Measurements from ENCODE around the gene RGS17.

RGS17 gene

DNA sequence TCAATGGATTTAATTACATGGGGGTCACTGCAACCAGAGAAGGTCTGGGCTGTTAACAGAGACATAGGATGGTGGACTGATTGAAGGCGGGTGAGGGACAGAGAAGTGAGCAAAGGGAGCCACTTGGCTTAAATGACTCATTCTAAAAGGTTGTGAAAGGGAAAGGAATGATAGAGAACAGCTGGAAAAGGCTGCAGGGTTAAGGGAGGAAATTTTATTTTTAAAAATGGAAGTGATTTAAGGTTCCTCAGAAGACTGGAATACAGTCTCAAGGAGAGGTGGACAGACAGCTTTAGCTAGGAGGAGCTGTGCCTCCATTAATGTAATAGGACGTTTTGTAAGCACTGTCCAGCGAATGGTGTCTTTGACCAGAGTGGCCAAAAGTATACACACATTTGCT, 46.7 kb downstream of the RGS17 start:
- no peak for DNase-seq (ENCODE audit: low spot score)

GRCh38 chr6:153083869-153084268, 47.2 kb downstream of the RGS17 start:
- no peak for DNase-seq (ENCODE audit: low spot score)

GRCh38 chr6:153081914-153082313, 49.2 kb downstream of the RGS17 start:
- no peak for DNase-seq (ENCODE audit: low spot score)

DNA sequence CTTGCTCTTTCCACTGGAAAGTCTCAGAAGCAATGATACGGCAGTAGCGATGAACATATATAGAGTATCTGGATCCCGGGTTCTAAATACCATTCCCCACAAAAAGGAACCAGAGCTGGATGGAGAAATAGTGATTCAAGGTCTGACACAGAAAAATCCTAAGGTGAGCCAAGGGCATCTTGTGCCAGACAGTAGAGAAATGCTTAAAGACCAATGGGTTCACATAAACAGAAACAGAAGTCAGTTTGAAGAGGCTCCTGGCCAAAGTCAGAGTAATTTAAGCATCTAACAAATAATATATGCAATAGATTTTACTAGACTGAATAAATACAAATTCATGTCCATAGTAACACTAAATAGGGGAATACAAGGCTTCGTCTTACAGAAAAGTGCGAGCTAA, 54.7 kb downstream of the RGS17 start:
- no peak for DNase-seq (ENCODE audit: low spot score)

DNA sequence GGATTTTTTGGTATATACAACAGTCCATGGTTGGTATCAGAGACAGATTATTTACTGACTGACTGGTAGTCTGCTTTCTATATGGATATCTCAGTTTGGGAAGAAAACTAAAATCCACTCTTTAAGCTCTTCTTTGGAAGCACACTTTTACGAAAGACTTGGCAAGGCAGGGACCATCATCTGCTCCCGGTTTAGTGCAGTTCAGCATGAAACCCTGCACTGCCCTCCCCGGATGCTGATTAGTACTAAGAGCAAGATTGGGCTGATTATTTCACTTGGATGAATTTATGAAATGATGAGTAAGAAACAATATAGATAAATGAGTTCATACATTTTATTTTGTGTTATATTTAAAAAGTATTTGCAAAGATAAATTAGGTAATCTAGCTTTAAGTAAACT, 56.3 kb downstream of the RGS17 start:
- DNase-seq (ENCODE audit: low spot score) = no peak

DNA sequence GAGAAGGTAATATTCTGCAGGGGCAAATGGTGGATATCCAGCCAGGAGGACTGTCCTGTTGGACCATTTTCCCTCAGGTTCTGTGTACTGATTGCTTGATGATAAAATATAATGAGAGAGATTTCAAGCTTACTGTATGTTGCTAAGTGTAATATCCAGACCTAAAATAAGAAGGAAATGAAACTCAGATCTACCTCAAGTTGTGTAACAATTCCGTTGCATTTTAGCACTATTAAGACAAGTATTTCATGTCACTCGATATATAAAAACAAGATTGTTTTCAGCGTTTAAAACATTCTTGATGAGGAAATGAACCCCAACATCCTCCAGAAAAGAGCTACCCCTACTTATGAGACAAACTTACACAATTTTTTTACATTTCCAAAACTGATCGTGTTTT, 57.2 kb downstream of the RGS17 start:
- DNase-seq (ENCODE audit: low spot score) = no peak

DNA sequence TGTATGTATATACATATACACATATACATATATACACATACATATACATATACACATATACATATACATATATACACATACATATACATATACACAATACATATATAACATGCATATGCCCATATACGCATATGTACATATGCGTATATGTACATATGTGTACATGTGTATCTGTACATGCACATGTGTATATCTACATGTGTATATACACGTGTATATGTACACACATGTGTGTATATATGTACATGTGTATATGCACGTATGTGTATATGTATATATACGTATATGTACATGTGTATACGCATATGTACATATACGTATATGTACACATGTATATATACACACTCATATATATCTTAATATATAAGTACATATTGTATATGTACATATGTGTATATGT, 60.3 kb downstream of the RGS17 start:
- DNase-seq (ENCODE audit: low spot score) = no peak

- no peak for DNase-seq (ENCODE audit: low spot score)
These were observed 61.2 kb downstream of the RGS17 start for GRCh38 chr6:153069897-153070296.

- DNase-seq (ENCODE audit: low spot score) = no peak
These were observed 65.9 kb downstream of the RGS17 start for GRCh38 chr6:153065222-153065621.

DNA sequence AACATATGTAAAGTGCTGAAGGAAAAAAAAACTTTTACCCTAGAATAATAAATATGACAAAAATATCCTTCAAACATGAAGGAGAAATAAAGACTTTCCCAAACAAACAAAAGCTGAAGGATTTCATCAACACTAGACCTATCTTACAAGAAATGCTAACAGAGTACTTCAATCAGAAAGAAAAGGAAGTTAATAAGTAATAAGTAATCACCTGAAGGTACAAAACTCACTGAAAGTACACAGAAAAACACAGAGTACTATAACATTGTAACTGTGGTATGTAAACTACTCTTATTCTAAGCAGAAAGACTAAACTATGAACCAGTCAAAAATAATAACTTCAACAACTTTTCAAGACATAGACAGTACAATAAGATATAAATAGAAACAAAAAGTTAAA, 67.1 kb downstream of the RGS17 start:
- DNase-seq (ENCODE audit: low spot score) = no peak

- no peak for DNase-seq (ENCODE audit: low spot score)
These were observed 68.6 kb downstream of the RGS17 start for GRCh38 chr6:153062516-153062915.

GRCh38 chr6:153059757-153060156, 71.3 kb downstream of the RGS17 start:
- DNase-seq (ENCODE audit: low spot score) = no peak

DNA sequence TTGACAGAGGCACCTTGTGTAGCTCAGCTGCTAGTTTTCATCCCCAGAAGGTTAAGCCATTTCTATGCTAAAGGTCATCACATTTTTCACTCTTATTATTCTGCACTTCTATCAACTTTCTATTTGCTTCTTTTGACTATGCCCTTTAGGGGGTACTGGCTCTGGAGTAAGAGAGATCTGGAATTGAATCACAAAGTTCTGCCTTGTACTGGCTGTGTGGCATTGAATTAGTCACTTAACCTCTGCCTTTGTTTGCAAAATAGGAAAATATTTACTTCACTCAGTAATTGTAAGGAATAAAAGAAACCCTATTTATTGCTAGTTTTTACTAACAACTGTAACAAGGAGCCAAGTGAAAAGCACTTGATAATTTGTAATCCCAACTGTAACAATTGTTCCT, 71.8 kb downstream of the RGS17 start:
- DNase-seq (ENCODE audit: low spot score) = no peak

- no peak for DNase-seq (ENCODE audit: low spot score)
These were observed 72.2 kb downstream of the RGS17 start for GRCh38 chr6:153058909-153059308.

DNA sequence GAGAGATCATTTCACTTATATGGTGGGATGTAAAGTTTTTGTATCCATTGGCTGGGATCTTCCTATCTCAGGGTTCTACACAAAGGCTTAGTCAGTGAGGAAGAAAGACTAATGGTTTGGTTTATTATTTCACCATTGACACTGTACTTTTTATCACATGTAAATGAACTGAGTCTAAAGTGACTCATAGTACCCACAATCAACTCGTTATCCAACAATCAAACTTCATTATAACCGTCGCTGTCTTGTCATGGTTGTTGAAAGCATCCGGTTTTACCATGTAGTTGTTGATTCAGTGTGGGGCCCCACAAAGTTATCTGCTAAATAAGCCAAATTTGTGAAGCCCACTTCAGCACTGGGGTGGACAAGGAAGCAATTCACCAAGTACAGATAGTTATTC, 72.8 kb downstream of the RGS17 start:
- no peak for DNase-seq (ENCODE audit: low spot score)

- no peak for DNase-seq (ENCODE audit: low spot score)
These were observed 74.8 kb downstream of the RGS17 start for GRCh38 chr6:153056308-153056707.

DNA sequence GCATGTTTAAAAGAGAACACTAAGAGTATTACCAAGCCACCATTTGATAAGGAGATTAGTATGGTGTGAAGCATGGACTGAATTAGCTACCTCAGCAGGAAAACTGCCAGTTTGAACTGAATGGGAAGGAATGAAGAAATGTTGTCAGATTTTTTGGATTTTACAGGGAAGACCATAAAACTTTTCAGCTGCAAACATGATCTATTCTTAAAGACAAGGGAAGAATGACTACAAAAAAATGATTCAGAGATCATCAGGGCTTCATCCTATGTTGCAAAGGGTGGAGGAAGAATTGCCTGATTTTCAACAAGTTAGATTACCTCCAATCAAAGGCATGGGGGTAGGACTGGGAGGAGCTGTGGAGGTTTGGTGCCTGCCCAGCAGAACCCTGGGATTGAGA, 79.3 kb downstream of the RGS17 start:
- DNase-seq (ENCODE audit: low spot score) = no peak

DNA sequence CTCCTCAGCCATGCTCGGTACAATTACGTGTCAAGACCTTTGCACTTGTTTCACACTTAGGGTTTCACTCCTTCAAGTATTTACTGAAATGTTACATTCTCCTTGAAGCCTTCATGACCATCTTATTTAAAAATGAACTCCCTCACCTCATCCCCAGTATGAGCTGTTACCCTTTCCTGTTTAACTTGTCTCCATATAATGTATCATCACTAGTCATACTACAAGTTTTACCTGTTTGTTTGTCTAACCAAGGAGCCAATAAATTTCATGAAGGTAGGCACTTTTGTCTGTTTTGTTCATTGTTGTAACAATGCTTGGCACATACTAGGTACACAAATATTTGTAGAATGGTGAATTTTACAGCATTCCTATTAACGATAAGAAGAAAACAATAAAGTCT, 82.5 kb downstream of the RGS17 start:
- no peak for DNase-seq (ENCODE audit: low spot score)

DNA sequence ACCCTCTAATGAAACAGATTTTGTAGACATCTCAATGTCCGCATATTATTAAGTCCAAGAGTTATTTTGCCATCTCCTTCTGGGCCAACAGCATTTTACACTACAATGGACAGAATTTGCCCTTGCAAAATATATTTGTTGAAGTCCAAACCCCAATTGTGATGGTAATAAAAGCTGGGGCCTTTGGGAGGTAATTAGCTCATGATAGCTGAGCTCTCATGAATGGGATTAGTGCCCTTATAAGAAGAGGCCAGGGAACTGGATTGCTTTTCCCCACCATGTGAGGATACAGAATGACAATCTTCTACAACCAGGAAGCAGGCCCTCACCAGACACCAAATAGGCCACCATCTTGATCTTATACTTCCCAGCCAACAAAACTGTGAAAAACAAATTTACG, 83.7 kb downstream of the RGS17 start:
- no peak for DNase-seq (ENCODE audit: low spot score)

DNA sequence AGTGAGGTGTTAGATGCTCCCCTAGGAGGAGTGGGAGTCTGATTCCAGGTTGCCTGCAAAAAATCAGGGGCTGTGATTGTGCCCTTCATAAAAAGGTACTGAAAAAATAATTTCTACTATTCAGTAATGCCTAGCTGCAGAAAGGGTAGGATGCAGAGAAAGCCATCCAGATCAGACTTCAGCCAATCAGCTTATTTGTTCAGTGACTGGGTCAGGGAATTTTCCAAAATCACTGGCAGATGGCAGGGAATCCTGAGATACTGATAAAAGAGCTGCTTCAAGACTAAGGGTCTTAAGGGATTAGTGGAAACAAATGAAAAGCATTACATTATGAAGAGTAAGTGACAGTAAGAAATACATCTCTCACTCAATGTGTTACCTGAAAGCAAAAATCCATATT, 85.8 kb downstream of the RGS17 start:
- DNase-seq (ENCODE audit: low spot score) = no peak

DNA sequence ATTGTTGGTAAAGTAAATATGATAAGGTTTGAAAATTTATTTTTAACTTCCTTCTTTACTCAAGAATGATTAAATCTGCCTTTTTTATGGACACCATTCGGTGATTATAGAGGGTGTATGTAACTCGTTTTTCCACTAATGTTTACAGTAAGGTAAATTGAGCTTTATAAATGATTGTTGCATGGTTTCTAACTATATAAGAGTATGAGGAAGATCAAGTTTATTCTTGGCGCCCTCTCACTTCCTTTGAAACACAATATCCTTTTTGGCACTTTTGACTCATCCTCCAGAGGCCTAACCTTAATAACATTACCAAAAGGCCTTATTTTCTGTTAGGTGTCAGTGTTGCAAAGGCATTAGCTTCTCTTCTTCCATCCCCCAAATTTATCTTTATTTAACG, 86.8 kb downstream of the RGS17 start:
- no peak for DNase-seq (ENCODE audit: low spot score)

DNA sequence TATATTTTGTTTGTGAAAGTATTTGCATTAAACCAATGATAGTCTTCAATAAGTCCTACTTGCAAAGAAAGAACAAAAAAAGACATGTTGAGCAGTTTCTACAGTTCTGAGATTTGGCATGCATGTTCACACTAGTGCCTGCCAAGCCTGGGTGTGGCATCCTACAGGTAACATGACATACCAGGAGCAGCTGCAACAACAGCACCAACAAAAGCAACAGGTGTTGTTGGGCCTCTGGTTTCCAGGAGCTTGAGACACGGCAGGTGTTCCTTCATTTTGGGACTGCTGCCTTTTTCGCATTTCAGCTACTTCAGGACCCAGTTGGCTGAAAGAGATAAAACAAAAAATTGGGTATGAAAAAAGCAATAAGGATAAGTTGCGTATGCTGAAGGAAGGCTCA, 87.4 kb downstream of the RGS17 start:
- DNase-seq (ENCODE audit: low spot score) = no peak

GRCh38 chr6:153038378-153039057, 92.6 kb downstream of the RGS17 start:
- no peak for DNase-seq (ENCODE audit: low spot score)

DNA sequence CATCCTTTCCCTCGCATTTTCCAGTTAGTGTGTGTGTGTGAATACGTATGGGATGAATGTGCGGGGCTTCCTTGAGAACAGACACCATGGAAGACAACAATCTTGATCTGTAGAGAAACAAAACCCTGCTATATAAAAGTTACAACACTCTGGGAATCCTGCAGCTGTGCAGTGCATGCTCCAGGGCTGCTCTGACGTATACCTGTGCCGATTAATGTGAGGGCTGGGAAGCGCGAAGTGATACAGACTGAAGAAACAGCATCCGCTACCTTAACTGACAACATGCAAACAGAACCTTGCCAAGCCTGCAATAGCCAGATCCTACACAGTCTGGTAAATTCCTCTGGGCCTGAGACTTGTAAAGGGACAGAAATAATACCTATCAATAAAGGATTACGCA, 96.9 kb downstream of the RGS17 start:
- no peak for DNase-seq (ENCODE audit: low spot score)

Measured in globus pallidus (tissue), 1 donor.